ENCODE measurements around the gene ACOX3.
"Not testable (repeated sequence)": the region's sequence is repeated elsewhere in the genome, so short reads cannot be mapped to it uniquely, and the experiment has no call there.

ACOX3 gene

DNA sequence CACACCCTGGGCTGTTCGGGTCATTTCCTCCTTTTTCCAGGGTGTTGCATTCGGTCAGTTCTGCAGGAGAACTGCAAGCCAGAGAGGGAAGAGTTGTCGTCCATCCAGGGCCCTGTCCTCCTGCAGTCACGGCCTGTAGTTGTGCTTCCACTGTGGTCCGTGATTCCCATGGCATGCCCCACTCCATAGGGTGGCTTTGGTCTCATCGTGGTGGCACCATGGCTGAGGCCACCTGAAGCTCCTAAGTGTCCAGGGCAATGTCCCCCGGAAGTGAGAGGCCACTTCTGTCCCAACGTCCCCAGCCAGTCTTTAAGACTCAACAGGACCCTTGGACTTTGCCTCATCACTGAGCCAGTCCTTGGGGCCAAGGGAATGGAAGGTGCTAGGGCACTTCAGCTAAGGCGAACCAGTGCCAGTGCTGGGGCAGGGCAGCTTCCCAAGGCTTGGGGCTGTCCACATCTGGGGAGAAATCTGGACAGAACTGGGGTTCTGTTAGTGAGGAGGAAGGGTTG is 87.3 kb downstream of the ACOX3 start:
- no peak overlapping the region for H3K4me3 Mint-ChIP-seq
- H3K36me3 Mint-ChIP-seq (ENCODE audit: low read depth) = no peaks in the 10 kb centered on the region
- H3K27me3 Mint-ChIP-seq (ENCODE audit: low read depth) = peaks cover 4% of the 10 kb centered on the region
- no peak overlapping the region for H3K27ac Mint-ChIP-seq
- H3K4me1 Mint-ChIP-seq (ENCODE audit: low read depth) = no peaks in the 10 kb centered on the region
- no peaks in the 10 kb centered on the region for H3K9me3 Mint-ChIP-seq
- no peak for DNase-seq (ENCODE audit: low spot score)

- Mint-ChIP-seq H3K27me3 (ENCODE audit: low read depth) (peaks cover 4% of the 10 kb centered on the region), H3K9me3 (no peaks in the 10 kb centered on the region), H3K36me3 (ENCODE audit: low read depth) (no peaks in the 10 kb centered on the region), H3K4me1 (ENCODE audit: low read depth) (no peaks in the 10 kb centered on the region), H3K4me3 (no peak overlapping the region), H3K27ac (no peak overlapping the region)
- DNase-seq (ENCODE audit: low spot score) = no peak
These were observed 88.0 kb downstream of the ACOX3 start for GRCh38 chr4:8352368-8353157.

DNA sequence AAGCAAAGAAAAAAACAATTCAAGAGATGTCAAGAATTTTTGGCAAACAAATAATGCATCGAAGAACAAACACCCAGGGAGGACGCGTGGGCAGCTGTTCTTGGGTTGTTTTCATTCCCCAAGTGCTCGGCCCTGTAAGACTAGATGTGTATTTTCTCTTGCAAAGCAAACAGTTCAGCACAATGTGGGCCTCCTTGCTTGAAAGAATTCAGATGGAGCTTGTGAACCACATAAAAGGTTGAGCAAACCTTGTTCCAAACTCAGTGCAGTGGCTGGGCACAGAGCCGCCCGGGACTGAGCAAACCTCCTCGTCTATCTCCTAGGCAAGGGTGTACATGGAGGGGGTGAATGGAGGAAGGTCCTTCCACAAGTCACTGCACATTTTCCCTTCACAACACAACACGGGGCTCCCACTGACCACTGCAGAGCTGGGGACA is 88.6 kb downstream of the ACOX3 start:
- Mint-ChIP-seq H3K4me1 (ENCODE audit: low read depth) (no peaks in the 10 kb centered on the region), H3K36me3 (ENCODE audit: low read depth) (no peaks in the 10 kb centered on the region), H3K9me3 (no peaks in the 10 kb centered on the region), H3K27ac (no peak overlapping the region), H3K4me3 (no peak overlapping the region), H3K27me3 (ENCODE audit: low read depth) (peaks cover 4% of the 10 kb centered on the region)
- DNase-seq (ENCODE audit: low spot score) = no peak

DNA sequence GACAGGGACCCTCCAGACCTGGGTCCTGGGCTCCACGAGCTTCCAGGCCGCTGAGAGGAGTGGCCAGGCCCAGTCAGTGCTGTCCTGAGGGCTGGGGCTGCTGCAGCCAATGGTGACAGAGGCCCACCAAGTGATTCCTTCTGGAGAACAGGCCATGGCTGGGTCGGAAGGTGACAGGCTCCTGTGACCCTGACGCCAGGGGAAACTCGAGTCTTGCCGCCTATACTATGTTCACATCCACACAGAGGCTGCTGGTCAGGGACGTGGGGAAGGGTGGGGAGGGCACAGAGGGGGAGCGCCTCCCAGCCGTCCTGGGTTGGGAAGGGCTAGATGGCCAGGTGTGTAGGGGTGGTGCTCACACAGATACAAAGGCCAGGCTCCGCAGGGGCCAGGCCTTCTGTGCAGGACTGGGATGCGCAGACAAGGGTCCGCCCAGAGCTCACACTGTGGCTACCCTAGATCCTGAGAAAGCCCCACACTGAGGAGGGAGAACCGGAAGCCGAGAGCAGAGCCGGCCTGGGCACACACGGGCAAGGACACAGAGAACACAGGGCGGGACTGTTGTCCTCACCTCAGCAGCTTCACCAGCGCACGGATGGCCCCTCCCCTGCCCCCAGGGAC is 89.6 kb downstream of the ACOX3 start:
- Mint-ChIP-seq H3K9me3 (no peaks in the 10 kb centered on the region), H3K27me3 (ENCODE audit: low read depth) (peaks cover 4% of the 10 kb centered on the region), H3K27ac (no peak overlapping the region), H3K4me1 (ENCODE audit: low read depth) (no peaks in the 10 kb centered on the region), H3K36me3 (ENCODE audit: low read depth) (no peaks in the 10 kb centered on the region), H3K4me3 (no peak overlapping the region)
- DNase-seq (ENCODE audit: low spot score) = no peak

- H3K27me3 Mint-ChIP-seq (ENCODE audit: low read depth) = peaks cover 4% of the 10 kb centered on the region
- H3K9me3 Mint-ChIP-seq = no peaks in the 10 kb centered on the region
- no peak overlapping the region for H3K27ac Mint-ChIP-seq
- no peak for DNase-seq (ENCODE audit: low spot score)
- H3K36me3 Mint-ChIP-seq (ENCODE audit: low read depth) = no peaks in the 10 kb centered on the region
- no peaks in the 10 kb centered on the region for H3K4me1 Mint-ChIP-seq (ENCODE audit: low read depth)
- no peak overlapping the region for H3K4me3 Mint-ChIP-seq
These were observed 90.2 kb downstream of the ACOX3 start for GRCh38 chr4:8350352-8350751.

GRCh38 chr4:8349664-8350236 is 90.8 kb downstream of the ACOX3 start:
- Mint-ChIP-seq H3K27me3 (ENCODE audit: low read depth) (peaks cover 4% of the 10 kb centered on the region), H3K4me1 (ENCODE audit: low read depth) (no peaks in the 10 kb centered on the region), H3K9me3 (no peaks in the 10 kb centered on the region), H3K36me3 (ENCODE audit: low read depth) (no peaks in the 10 kb centered on the region), H3K27ac (no peak overlapping the region), H3K4me3 (no peak overlapping the region)
- DNase-seq (ENCODE audit: low spot score) = no peak

DNA sequence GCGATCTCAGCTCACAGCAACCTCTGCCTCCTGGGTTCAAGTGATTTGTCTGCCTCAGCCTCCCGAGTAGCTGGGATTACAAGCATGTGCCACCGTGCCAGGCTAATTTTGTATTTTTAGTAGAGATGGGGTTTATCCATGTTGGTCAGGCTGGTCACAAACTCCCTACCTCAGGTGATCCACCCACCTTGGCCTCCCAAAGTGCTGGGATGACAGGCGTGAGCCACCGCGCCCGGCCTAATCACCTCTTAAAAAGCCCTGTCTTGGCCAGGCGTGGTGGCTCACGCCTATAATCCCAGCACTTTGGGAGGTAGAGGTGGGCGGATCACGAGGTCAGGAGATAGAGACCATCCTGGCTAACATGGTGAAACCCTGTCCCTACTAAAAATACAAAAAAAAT is 91.3 kb downstream of the ACOX3 start:
- H3K27me3 Mint-ChIP-seq (ENCODE audit: low read depth); H3K9me3 Mint-ChIP-seq; DNase-seq (ENCODE audit: low spot score); H3K4me3 Mint-ChIP-seq; H3K36me3 Mint-ChIP-seq (ENCODE audit: low read depth); H3K4me1 Mint-ChIP-seq (ENCODE audit: low read depth); H3K27ac Mint-ChIP-seq: not testable (repeated sequence)

GRCh38 chr4:8348071-8348470 is 92.5 kb downstream of the ACOX3 start:
- Mint-ChIP-seq H3K36me3 (ENCODE audit: low read depth) (no peaks in the 10 kb centered on the region), H3K27me3 (ENCODE audit: low read depth) (no peaks in the 10 kb centered on the region), H3K9me3 (no peaks in the 10 kb centered on the region), H3K27ac (no peak overlapping the region), H3K4me1 (ENCODE audit: low read depth) (no peaks in the 10 kb centered on the region), H3K4me3 (no peak overlapping the region)
- DNase-seq (ENCODE audit: low spot score) = no peak

DNA sequence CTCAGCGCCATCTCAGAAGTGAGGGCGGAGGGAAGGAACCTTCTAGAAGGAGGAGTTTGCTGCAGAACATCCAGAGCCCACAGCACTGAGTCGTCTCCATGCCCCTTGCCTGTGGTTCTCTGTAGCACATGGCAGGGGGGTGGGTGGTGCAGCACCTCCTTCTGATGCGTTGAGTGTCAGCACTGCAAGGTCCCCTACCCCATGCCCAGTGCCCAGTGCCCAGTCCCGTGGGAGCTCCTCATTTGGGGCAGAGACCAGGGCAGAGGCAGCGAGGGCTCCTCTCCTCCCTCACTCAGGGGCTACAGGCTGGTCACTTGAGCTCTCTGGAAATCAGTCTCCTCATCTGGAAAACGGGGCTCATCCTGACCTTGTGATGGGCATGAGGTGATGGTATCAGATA is 92.9 kb downstream of the ACOX3 start:
- no peaks in the 10 kb centered on the region for H3K9me3 Mint-ChIP-seq
- no peak overlapping the region for H3K27ac Mint-ChIP-seq
- H3K27me3 Mint-ChIP-seq (ENCODE audit: low read depth) = no peaks in the 10 kb centered on the region
- no peaks in the 10 kb centered on the region for H3K4me1 Mint-ChIP-seq (ENCODE audit: low read depth)
- H3K36me3 Mint-ChIP-seq (ENCODE audit: low read depth) = no peaks in the 10 kb centered on the region
- no peak for DNase-seq (ENCODE audit: low spot score)
- no peak overlapping the region for H3K4me3 Mint-ChIP-seq

DNA sequence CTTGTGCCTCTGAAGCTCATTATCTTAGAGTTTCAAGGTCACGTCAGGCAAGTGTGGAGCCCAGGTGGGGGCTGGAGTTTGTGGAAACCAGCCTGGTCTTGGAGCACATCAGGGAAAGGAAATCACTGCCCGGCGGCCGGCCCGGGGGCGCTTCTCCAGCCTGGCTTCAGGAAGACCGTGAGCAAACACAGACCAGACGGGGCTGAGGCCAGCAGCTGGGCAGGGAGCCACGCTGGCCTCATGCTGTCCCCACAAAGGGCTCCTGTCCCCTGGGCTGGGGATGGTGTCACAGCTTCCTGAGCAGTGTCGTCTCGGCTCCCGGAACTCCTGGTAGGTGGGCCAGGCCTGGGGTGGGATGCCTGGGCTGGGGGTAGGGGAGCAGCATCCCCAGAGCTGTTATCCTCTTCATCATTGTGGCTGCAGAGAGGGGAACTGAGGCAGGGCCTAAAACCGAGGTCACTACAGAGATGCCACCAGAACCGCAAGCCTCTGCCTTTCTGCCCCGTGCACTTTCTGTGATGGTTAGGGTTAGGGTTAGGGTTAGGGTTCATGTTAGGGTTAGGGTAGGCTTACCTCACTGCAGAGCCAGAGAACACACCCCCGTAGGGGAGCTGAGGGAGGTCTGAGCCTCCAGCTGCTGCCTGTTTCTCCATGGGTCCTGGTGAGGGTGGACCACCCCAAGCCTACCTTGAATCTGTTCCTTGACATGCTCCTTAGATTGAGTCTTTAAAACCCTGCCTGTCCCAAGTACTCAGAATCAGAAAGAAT is 93.5 kb downstream of the ACOX3 start:
- DNase-seq (ENCODE audit: low spot score) = no peak
- H3K4me1 Mint-ChIP-seq (ENCODE audit: low read depth) = no peaks in the 10 kb centered on the region
- no peaks in the 10 kb centered on the region for H3K9me3 Mint-ChIP-seq
- H3K27me3 Mint-ChIP-seq (ENCODE audit: low read depth) = no peaks in the 10 kb centered on the region
- H3K36me3 Mint-ChIP-seq (ENCODE audit: low read depth) = no peaks in the 10 kb centered on the region
- H3K4me3 Mint-ChIP-seq = no peak overlapping the region
- no peak overlapping the region for H3K27ac Mint-ChIP-seq

GRCh38 chr4:8345946-8346814 is 94.3 kb downstream of the ACOX3 start:
- Mint-ChIP-seq H3K27ac (no peak overlapping the region), H3K27me3 (ENCODE audit: low read depth) (no peaks in the 10 kb centered on the region), H3K4me3 (no peak overlapping the region), H3K9me3 (no peaks in the 10 kb centered on the region), H3K36me3 (ENCODE audit: low read depth) (no peaks in the 10 kb centered on the region), H3K4me1 (ENCODE audit: low read depth) (no peaks in the 10 kb centered on the region)
- no peak for DNase-seq (ENCODE audit: low spot score)

GRCh38 chr4:8345053-8345945 is 95.2 kb downstream of the ACOX3 start:
- no peak for DNase-seq (ENCODE audit: low spot score)
- Mint-ChIP-seq H3K27me3 (ENCODE audit: low read depth) (no peaks in the 10 kb centered on the region), H3K27ac (no peak overlapping the region), H3K36me3 (ENCODE audit: low read depth) (no peaks in the 10 kb centered on the region), H3K4me1 (ENCODE audit: low read depth) (no peaks in the 10 kb centered on the region), H3K4me3 (no peak overlapping the region), H3K9me3 (no peaks in the 10 kb centered on the region)
